Measurements from ENCODE around the gene SIRT7.

SIRT7 gene

DNA sequence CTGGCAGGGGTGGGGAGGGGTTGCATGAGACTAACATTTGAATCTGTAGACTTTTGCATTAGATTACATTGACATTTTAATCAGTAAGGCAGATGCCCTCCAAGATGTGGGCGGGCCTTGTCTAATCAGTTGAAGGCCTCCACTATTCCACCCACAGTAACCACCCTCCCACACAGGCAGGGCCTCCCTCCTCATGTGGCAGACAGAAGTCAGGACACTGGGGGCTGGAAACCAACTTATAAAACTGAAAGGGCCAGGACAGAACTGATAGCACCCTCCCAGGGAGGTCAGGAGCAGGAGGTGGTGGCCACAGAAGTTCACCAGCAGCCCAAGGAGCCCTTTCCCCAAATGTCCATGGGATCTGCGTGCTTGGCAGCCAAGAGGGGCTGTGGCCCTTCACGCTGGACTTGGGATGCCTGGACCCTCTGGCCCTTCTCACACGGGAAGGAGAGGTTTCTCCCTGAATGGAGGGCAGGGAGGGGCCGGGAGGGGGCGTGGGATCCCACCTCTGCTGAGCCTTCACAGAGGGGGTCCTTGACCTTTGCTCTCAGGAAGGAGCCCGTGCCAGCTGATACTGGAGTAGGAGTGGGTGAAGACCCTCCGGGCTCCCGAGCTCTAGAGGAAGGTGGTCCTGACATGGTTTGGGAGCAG lies 14.5 kb upstream of the SIRT7 start:
- no peak for DNase-seq (ENCODE audit: low read depth in 2 of 2)

DNA sequence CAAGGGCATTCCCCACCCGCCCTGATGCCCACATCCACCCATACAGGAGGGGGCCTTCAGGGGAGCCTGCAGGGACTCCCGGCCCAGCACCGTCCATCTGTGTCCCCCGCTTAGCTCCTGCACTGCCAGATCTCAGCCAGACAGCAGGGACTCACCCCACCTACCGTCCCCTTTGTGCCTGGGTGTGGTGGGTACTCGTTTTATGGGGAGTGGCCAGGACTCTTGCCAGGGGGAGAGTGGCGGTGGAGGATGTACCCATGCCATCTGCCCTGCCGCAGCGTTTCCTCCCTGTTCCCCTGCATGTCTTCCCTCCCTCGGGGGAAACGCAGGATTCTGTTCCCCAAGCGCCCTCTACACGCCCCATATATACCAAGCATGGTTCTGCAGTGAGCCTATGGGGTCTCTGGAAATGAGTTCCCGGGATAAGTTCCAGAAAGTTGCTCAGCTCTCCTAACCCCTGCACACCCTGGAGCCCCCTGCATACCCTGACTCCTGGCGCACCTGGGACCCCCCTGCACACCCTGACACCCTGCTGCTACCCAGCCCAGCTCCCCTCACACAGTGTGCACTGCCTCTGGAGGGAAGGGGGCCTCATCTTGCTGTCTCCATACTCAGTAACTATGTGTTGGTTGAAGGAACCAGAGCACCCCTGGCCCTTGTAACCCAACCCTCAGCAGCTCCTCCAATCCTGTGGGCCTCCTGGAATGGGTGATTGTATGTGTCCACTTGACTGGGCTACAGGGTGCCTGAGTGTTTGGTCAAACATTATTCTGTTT lies 13.8 kb upstream of the SIRT7 start:
- no peak for DNase-seq (ENCODE audit: low read depth in 2 of 2)

DNA sequence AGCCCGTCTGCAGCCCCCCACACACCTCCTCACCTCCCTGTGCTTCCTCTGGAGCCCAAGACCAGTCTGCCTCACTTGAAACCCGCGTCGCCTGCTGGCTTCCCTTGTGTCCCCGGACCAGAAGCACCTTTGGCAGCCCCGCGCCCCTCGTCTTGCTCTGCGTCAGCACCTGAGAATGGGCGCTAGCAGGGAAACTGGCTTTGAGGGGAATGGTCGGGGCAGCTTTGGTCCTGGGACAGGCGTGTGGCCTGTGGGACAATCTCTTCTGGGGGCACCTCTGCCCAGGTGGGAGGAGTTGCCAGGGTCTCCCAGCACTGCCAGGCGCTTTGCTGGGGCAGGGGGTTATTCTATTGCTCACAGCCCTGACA lies 13.2 kb upstream of the SIRT7 start:
- DNase-seq (ENCODE audit: low read depth in 2 of 2), result no peak

DNA sequence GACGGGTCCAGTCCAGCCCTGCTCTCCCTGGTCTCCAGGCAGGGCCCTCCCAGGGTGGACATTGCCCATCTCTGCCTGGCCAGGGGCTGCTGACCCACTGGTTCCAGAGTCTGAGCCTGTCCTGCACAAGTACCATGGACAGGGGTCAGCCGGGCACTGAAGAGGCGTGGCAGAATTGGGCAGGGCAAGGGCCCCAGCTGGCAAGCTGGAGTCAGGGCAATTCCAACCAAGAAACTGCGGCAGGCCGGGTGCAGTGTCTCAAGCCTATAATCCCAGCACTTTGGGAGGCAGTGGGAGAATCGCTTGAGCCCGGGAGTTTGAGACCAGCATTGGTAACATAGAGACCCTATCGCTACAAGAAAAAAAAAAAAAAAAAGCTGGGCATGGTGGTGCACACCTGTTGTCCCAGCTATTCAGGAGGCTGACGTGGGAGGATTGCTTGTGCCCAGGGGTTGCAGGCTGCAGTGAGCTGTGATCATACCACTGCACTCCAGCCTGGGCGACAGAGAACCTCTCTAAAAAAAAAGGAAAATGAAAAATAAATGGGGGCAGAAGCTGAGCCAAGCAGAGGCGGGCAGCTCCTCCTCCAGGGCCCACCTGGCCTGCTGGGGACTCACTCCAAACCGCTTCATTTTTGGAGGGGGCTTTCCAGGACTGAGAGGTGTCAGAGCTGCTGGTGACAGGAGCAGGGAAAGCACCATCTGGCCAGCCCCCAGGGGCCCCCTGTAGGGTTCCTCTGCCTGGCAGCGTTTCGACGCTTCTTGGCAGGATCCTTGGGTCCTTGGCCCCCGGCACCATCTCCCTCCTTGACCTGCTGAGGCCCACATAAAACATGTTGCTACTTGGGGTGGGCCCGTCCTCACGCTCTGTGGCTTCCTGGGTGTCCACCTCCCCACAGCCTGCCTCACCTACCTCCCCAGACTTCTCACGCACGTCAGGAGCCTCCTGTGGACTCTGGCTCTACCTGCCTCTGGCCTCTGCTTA lies 12.5 kb upstream of the SIRT7 start:
- no peak for DNase-seq (ENCODE audit: low read depth in 2 of 2)

DNA sequence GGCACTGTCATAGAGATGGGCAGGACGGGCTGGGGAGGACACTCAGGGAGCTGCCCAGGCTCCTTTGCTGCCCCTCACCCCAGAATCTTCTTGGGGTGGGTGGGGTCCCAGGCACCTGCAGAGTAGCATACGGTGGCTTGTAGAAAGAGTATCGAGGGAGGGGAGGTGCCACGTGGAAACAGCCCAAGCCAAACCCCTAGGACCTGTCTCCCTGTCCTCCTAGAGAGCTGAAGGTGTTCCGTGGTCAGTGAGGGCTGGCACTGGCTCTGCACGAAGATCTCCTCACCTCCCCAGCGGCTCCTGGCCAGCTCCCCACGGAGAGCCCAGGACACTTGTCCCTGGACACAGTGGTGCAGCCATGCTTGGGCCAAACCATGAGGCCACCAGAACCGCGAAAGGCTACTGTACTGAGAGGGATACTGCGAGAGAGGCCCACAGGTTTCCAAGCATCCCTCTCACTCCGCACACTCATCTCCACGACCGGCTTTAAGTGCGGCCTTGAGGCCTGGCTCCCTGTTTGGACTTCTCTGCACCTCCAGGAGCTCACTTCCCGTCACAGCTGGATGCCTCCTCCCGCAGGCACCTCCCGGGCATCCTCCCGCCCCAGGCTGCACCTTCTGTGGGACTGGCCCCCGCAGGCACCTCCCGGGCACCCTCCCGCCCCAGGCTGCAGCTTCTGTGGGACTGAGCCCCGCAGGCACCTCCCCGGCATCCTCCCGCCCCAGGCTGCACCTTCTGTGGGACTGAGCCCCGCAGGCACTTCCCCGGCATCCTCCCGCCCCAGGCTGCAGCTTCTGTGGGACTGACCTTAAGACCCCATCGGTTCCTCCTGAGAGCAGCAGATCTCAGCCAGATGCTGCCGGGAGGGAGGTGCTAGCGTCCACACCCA lies 11.5 kb upstream of the SIRT7 start:
- no peak for DNase-seq (ENCODE audit: low read depth in 2 of 2)

DNA sequence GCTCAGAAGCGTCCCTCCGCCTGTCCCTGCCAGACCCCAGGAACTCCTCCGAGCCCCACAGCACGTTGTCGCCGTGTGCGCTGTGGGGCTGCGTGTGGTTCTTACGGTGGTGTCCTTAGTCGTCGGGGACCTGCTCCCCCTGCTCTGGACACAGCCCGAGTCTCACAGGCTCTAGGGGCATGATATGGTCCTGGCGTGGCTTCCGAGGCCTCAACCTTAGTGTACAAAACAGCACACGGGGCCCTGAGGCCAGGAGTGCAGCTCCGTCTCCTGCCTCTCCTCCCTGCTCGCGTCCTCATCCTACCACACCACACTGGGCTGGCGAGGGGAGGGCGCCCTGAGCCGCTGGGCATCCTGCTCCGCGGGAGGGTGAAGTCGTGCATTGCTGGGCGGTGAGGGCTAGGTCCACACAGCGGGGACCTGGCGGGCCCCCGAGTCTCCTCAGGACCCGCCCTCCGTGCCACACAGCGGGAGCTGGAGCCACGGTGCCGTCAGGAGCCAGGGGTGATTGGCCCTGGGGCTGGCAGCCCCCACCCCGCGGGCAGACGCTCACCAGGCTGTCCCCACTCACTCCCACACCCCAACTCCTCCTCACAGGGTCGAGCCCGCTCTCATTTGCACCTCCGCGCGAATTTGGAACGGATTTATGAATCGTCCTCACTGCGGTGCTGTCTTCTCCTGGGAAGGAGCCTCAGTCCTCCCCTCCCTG lies 10.7 kb upstream of the SIRT7 start:
- DNase-seq (ENCODE audit: low read depth in 2 of 2), result no peak

DNA sequence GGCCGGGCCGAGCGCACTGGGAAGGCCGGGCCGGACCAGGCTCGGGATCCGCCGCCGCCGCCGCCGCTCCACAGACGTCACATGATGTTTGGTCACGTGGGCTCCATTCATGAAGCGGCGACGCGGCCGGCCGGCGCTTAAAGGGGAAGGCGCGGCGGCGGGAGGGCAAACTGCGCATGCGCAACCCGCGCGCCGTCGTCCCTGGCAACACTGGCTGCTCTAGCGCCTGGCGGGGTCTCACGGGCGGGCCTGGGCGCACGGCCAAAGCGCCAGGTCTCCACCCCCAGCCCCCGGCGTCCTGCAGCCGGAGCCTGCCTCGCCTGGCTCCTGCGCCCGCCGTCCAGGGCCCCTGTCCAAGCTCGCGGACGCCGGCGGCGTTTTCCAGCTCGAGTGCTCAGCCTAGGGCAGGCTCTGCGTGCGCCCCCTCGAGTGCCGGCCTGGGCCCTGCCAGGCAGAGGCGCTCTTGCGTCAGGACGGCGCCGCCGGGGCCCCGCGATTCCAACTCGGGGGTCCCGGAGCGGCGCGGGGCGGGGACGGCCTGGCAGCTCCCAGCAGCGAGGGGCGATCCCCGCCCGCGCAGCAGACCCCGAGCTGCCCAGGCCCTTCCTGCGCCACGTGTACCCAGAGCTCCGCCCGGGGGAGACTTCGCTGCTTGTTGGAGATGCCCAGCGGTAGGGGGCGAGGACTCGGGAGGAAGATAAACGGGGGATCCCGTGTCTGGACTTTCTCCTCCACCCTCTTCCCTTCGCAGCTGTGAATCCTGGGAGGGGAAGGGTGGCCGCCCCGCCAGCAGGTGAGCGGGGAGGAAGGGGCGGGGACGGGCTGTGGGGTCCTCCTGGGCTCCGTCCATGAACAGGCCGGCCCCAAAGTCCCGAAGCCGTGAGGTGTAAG lies 9.9 kb upstream of the SIRT7 start, which contains the start of gene MAFG:
Gene MAFG, minus strand, starts transcription at position 83 of the 891 bp plus-strand sequence. CDS start 4,550 bp downstream, outside the sequence.
- peak; percentile 83 to 87 for DNase-seq (ENCODE audit: low read depth in 2 of 2)

DNA sequence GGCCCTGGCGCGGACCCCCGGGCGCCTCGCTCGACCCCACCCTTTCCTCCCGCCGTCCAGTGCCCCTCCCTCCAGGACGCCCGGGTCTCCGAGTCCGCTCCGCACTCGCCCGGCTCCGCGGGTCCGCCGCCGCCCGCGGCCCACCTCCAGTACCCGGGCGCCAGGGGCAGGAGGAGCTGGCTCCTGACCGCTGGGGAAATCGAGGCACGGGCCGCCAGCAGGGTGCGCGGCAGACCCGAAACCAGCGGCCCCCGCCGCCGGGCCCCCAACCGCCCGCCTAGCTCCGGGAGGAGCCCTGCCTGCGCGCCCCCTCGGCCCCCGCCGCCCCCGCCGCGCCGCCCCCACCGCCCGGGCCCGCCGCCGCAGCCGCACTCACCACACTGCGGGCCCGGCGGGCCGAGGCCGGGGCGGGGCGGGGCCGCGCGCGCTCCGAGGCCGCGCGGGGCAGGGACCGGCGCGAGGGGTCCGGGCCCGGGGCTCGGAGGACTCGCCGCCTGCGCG lies 9.2 kb upstream of the SIRT7 start:
- DNase-seq (ENCODE audit: low read depth in 2 of 2), result no peak

DNA sequence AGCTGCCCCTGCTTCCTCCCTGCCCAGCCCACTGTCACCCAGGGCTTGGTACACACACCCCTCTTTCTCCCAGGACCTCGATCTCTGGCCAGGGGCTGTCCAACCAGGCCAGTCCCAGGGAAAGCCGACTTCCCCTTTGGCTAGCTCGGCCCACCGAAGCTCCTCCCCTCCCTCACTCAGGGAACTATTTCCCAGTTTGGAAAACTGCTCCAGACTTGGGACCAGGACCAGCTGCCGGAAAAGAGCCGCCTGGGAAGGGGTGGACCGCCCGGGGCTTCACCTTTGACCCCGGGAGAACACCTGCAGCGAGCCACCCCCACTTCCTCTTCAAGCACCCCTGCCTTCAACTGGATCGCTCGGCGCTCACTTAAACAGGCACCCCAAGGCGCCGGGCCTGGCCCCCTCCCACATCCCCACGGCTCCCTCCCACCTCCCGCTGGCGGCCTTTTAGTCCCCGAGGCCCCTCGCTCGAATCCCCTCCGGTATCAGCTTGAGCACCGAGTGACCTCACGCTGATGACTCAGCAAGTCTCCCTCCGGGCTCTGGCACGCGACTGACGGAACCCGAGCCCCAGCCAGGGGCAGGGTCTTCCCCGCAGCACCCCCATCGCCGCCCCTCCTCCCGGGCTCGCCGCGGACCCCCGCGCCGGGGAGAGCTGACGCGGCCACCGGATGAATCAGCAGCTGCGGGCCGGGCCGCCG lies 8.6 kb upstream of the SIRT7 start:
- peak; percentile 43 to 54 for DNase-seq (ENCODE audit: low read depth in 2 of 2)

DNA sequence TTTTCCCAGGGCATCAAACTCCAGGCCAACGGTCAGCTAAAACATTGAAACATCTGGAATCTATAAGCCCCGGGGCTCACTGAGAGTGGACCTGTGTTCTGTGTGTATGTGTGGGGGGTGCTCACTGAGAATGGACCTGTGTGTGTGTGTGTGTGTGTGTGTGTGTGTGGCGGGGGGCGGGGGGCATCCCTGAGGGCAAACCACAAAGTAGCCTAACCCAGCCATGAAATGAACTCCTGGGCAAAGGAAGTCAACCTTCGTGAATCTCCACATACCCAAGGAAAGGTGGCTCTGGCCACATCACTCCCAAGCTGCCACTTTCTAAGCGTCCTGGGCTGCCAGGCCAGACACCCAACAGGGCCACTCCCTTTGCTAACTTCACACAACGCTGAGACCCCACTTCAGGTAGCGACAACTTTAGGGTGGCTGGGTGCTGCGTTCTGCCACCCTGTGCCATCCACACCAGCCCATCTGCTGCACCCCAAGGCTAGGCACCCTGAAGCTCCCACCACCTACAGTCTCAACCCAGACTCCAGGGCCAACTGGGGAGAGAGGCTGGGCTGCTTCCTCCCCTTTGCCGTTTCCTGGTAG lies 8.0 kb upstream of the SIRT7 start:
- no peak for DNase-seq (ENCODE audit: low read depth in 2 of 2)

DNA sequence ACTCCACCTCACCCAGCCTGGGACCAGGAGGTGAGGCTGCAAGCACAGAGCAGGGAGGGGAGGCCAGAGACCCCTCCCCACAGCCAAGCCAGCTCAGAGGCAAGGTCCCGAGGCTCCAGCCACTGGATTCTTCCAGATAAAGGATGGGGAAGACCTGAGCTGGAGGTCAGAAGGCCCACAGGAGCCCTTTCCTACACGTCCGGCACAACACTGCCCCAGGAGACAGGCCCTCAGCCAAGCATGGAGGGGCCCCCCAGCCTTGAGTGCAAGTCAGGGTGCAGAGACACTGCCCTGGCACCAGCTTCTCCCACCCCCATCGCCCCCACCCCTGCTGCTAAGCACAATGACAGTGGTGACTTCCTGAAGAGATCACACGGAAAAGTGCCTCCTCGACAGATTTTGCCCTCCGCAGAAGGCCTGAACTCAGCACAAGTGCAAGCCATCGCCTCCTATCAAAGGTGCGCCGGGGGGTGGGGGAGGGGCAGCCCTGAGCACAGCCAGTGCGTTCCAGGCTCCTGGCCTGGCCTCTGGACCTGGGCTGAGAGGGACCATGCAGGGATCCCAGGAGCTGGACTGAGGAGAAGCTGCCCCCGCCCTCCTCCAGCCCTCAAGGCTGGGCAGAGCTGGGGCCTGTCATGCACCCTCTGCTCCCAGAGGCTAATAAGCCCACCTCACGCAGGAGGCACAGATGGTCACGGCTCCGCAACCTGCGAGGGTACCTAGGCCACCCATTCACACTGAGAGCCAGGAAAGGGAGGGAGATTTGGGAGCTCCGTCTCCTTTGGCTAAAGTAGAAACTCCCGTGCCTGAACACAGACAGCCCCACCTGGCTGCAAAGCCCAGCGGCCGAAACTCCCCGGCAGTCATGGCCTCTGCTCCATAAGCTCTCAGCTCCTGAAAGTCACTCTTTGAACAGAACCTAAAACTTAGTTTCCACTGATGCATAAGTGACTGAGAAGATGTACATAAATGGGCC lies 6.9 kb upstream of the SIRT7 start:
- no peak for DNase-seq (ENCODE audit: low read depth in 2 of 2)

DNA sequence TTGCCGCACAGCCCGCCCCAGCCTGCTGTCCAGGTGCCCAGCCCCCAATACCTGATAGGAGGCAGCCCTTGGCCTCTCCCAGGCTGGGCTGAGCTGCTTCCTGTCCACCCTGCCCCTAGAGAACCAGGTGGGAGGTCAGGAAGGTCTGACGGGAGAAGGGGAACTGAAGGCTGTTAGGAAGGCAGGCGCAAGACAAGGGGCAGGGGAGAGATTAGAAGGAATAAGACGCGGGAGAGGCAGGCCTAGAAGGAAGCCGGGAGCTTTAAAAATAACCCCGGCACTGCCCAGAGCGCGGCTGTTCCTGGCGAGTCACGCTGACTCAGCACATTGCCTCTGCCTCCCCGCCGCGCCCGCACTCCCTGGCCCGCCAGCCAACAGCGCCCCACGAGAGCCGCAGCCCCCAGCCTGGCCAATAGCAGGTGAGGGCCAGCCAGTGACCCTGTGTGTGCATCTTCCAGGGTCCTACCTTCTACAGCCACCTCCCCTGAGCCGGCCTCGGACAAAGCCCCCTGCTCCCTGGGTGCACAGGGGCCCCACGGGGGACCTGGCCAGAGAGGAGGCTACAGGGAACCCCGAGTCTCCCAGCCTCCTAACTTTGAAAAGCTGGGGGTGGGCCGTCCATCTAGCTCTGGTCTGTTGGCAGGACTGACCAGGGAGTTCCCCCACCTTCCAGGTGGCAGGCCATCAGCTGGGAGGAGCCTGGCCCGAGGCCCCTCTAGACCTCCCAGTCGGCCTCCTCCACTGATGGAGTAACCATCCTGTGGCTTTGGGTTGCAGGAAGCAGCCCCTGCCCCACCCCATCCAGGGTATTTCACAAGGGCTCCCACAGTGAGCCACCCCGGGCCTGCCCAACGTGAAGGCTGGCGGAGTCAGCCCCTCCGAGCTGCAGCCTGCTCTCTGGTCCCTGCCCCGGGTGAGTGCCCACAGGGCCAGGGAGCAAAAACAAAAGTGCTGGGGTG lies 5.6 kb upstream of the SIRT7 start:
- no peak for DNase-seq (ENCODE audit: low read depth in 2 of 2)

DNA sequence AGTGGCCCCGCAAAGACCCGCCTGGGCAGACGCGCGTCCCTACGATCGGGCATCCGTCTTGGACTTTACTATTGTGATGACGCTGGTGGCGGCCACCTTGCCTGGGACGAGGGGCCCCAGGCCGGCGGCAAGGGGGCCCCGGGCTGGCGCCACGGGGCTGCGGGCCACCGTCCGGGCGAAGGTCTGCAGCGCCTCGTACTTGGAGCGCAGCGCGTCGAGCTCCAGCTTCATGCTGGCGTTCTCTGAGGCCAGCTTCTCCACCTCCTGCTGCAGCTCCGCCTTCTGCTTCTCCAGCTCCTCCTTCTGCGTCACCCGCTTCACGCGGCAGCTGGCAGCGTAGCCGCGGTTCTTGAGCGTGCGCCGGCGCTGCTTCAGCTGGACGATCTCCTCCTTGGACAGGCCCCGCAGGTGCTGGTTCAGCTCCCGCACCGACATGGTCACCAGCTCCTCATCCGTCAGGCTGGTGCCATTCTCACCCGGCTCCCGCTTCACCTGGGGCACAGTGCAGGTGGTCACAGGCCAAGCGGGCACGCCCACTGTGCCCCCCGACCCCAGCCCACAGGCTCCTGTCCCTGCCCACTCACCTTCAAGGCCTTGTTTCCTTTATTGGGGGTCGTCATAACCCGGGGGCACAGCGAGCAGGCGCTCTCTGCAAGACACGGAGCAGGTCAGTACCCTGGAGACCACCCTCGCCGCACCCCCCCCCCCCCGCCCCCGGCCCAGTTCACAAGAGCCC lies 4.8 kb upstream of the SIRT7 start:
- no peak for DNase-seq (ENCODE audit: low read depth in 2 of 2)

DNA sequence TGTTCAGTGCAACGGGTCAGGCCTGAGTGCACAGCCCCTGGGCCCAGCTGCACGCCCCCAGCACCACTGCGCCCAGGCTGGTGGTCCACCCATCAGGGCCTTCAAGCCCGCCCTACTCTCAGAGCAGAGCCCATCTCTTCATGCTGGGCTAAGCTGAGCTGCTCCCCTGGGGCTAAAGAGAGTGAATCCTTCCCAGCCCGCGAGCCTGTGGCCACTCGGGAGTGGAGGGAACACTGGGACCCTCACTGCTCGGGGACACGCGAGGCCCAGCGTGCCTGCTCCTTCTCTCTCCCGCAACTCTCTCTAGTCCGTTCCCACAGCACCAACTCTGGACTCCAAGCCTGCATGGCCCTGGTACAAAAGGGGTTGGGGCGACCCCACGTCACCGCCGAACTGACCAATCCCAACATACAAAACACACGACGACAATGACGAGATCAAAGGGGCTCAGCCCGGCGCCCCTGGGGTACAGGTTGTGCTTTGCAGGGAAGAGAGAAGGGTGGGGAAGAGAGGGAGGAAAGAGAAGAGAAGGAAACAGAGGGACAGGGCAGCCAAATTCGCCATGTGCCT lies 4.1 kb upstream of the SIRT7 start:
- DNase-seq (ENCODE audit: low read depth in 2 of 2), result no peak

DNA sequence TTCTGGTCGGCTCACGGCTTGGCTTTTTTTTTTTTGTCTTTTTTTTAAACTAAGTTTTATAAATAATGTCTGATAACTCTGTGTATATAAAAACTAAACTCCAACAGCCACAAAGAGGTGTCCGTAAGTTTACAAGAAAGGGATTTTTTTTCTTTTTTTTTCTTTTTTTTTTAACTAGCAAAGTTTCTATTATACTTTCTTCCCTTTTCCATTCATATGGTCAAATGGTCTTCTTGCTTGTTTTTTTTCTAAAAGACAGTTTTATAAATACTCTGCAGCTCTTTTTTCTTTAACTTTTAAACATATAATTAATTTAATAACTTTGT lies 3.5 kb upstream of the SIRT7 start:
- no peak for DNase-seq (ENCODE audit: low read depth in 2 of 2)

All from stimulated activated CD8-positive, alpha-beta memory T cell treated with anti-CD3 and anti-CD28 coated beads, Interleukin-15, amount 100 ng/mL, for 48 hours (primary cell).